H9 (cell line): ENCODE results near the gene MRPS11. TPM values are rescaled to one million over a fixed set of nuclear protein-coding genes. Genes with fewer than 3 reads are reported as not detected.

ENCODE experiments used
- DNase-seq: peaks from one replicate; pipeline ENCODE4 v3.0.0-alpha.2; 2017
- H2AFZ ChIP-seq: one replicate; pipeline ENCODE4 v1.6.1; 2013; ENCODE audit warnings: mild to moderate bottlenecking, low read length, control low read depth, moderate library complexity
- H2AK5ac ChIP-seq: 2 replicates; pipeline ENCODE4 v1.6.1; 2013; ENCODE audit warnings: low read length, control low read depth, mixed read lengths; ENCODE audit not compliant: insufficient read length
- H2BK120ac ChIP-seq: one replicate; pipeline ENCODE4 v1.6.1; 2013; ENCODE audit warnings: low read depth, mild to moderate bottlenecking, low read length, control low read depth, inconsistent platforms; ENCODE audit not compliant: poor library complexity, severe bottlenecking
- H2BK12ac ChIP-seq: 2 replicates; pipeline ENCODE4 v1.6.1; 2013; ENCODE audit warnings: low read length, control low read depth, mixed read lengths, low read depth; ENCODE audit not compliant: insufficient read length
- H2BK15ac ChIP-seq: 2 replicates; pipeline ENCODE4 v1.6.1; 2013; ENCODE audit warnings: low read depth, low read length, control low read depth
- H2BK20ac ChIP-seq: one replicate; pipeline ENCODE4 v1.6.1; 2013; ENCODE audit warnings: low read depth, mild to moderate bottlenecking, low read length, control low read depth, inconsistent platforms; ENCODE audit not compliant: poor library complexity, severe bottlenecking
- H2BK5ac ChIP-seq: 2 replicates; pipeline ENCODE4 v1.6.1; 2013; ENCODE audit warnings: low read length, control low read depth, mixed read lengths; ENCODE audit not compliant: insufficient read length
- H3K14ac ChIP-seq: 2 replicates; pipeline ENCODE4 v1.6.1; 2013; ENCODE audit warnings: low read length, control low read depth; ENCODE audit not compliant: insufficient read depth
- H3K18ac ChIP-seq: 2 replicates; pipeline ENCODE4 v1.6.1; 2013; ENCODE audit warnings: low read depth, mild to moderate bottlenecking, mixed read lengths, low read length, control low read depth; ENCODE audit not compliant: insufficient read length
- H3K23ac ChIP-seq: 2 replicates; pipeline ENCODE4 v1.6.1; 2013; ENCODE audit warnings: low read length, control low read depth, mixed read lengths, low read depth; ENCODE audit not compliant: insufficient read length
- H3K23me2 ChIP-seq: 2 replicates; pipeline ENCODE4 v1.6.1; 2013; ENCODE audit warnings: low read depth, mild to moderate bottlenecking, mixed read lengths, low read length, control low read depth; ENCODE audit not compliant: insufficient read length, poor library complexity, severe bottlenecking
- H3K27ac ChIP-seq: 2 replicates; pipeline ENCODE4 v1.5.1; 2013; ENCODE audit warnings: low read length, control low read depth, mixed read lengths, low read depth; ENCODE audit not compliant: insufficient read length
- H3K27me3 ChIP-seq: 2 replicates; pipeline ENCODE4 v1.6.1; 2013; ENCODE audit warnings: low read length, control low read depth, inconsistent platforms; ENCODE audit not compliant: insufficient read depth
- H3K4ac ChIP-seq: 2 replicates; pipeline ENCODE4 v1.6.1; 2013; ENCODE audit warnings: low read depth, mild to moderate bottlenecking, control low read depth, inconsistent platforms, low read length, moderate library complexity
- H3K4me1 ChIP-seq: 2 replicates; pipeline ENCODE4 v1.6.1; 2013; ENCODE audit warnings: low read length, control low read depth, inconsistent platforms; ENCODE audit not compliant: insufficient read depth
- H3K4me2 ChIP-seq: 2 replicates; pipeline ENCODE4 v1.6.1; 2013; ENCODE audit warnings: low read length, control low read depth, mixed read lengths; ENCODE audit not compliant: insufficient read length, insufficient read depth
- H3K56ac ChIP-seq: 2 replicates; pipeline ENCODE4 v1.6.1; 2013; ENCODE audit warnings: low read depth, mild to moderate bottlenecking, mixed read lengths, low read length, control low read depth; ENCODE audit not compliant: insufficient read length
- H3K79me1 ChIP-seq: 2 replicates; pipeline ENCODE4 v1.6.1; 2013; ENCODE audit warnings: low read depth, mild to moderate bottlenecking, moderate library complexity, low read length, control low read depth, inconsistent platforms; ENCODE audit not compliant: insufficient read depth, poor library complexity, severe bottlenecking
- H3K79me2 ChIP-seq: 2 replicates; pipeline ENCODE4 v1.6.1; 2013; ENCODE audit warnings: low read length, control low read depth, inconsistent platforms; ENCODE audit not compliant: insufficient read depth
- H3K9ac ChIP-seq: 2 replicates; pipeline ENCODE4 v1.6.1; 2013; ENCODE audit warnings: low read length, control low read depth, mixed read lengths; ENCODE audit not compliant: insufficient read length; ENCODE audit errors: extremely low read depth
- H3K9me3 ChIP-seq: one replicate; pipeline ENCODE4 v1.6.1; 2013; ENCODE audit warnings: low read depth, low read length, inconsistent platforms; ENCODE audit not compliant: control insufficient read depth
- H3T11ph ChIP-seq: one replicate; pipeline ENCODE4 v1.6.1; 2013; ENCODE audit warnings: mild to moderate bottlenecking, low read length, control low read depth, inconsistent platforms
- H4K20me1 ChIP-seq: one replicate; pipeline ENCODE4 v1.6.1; 2013; ENCODE audit not compliant: control insufficient read depth, insufficient read length, insufficient read depth
- H4K5ac ChIP-seq: 2 replicates; pipeline ENCODE4 v1.6.1; 2013; ENCODE audit warnings: low read depth, mild to moderate bottlenecking, mixed read lengths, low read length, control low read depth; ENCODE audit not compliant: insufficient read length
- H4K8ac ChIP-seq: replicated peaks from 2 replicates; pipeline ENCODE4 v1.6.1; 2013; ENCODE audit warnings: low read length, control low read depth, mixed read lengths, low read depth; ENCODE audit not compliant: insufficient read length
- H4K91ac ChIP-seq: 2 replicates; pipeline ENCODE4 v1.6.1; 2013; ENCODE audit warnings: low read depth, mild to moderate bottlenecking, moderate library complexity, mixed read lengths, low read length, control low read depth; ENCODE audit not compliant: insufficient read length
- H3K27ac Mint-ChIP-seq, 3 experiments: 2 replicates in 2 of 3; 3 replicates in 1 of 3; pipeline ENCODE4 v1.8.0; 2020 to 2021; ENCODE audit warnings: mixed read lengths in 3 of 3, mild to moderate bottlenecking in 1 of 3, moderate library complexity in 1 of 3
- H3K27me3 Mint-ChIP-seq: 2 replicates; pipeline ENCODE4 v1.8.0; 2021; ENCODE audit warnings: low read depth, mild to moderate bottlenecking, moderate library complexity, mixed read lengths
- H3K36me3 Mint-ChIP-seq, 3 experiments: 2 replicates in 2 of 3; 3 replicates in 1 of 3; pipeline ENCODE4 v1.8.0; 2020 to 2021; ENCODE audit warnings: low read depth in 3 of 3, mixed read lengths in 3 of 3; ENCODE audit not compliant: insufficient read depth in 1 of 3
- H3K4me1 Mint-ChIP-seq, 2 experiments: 2 replicates each; pipeline ENCODE4 v1.8.0; 2020; ENCODE audit warnings: mixed read lengths in 2 of 2
- H3K4me3 Mint-ChIP-seq, 2 experiments: 2 replicates in 1 of 2; 3 replicates in 1 of 2; pipeline ENCODE4 v1.8.0; 2020 to 2021; ENCODE audit warnings: mild to moderate bottlenecking in 2 of 2, mixed read lengths in 2 of 2, moderate library complexity in 1 of 2
- H3K9me3 Mint-ChIP-seq, 2 experiments: 2 replicates in 1 of 2; 3 replicates in 1 of 2; pipeline ENCODE4 v1.8.0; 2020; ENCODE audit warnings: mild to moderate bottlenecking in 2 of 2, mixed read lengths in 2 of 2, moderate library complexity in 1 of 2
- WGBS: extraction: QIAGEN DNeasy Blood & Tissue Kit; methylation state at CpG from one replicate; pipeline ENCODE4 v1.1.7; 2013; ENCODE audit warnings: missing lambda C conversion rate, low lambda C conversion rate, mixed read lengths; ENCODE audit not compliant: insufficient read length; ENCODE audit errors: extremely low coverage; 5-methylcytosine and 5-hydroxymethylcytosine counted together
- total RNA-seq: library from RNA; stranded (reverse); gene quantifications from 2 replicates; pipeline ENCODE4 v1.2.1, GENCODE V29; 2021
- TF ChIP-seq, protein P1 (sequence below): fragments of 200-600 bp; sonication (generic); conservative IDR thresholded peaks from 3 replicates; pipeline ENCODE4 v1.8.0; 2021; ENCODE audit warnings: antibody characterized with exemption, mild to moderate bottlenecking

Gene MRPS11
- total RNA-seq, 1 experiment from 2014 or later = 54.5 TPM

DNA sequence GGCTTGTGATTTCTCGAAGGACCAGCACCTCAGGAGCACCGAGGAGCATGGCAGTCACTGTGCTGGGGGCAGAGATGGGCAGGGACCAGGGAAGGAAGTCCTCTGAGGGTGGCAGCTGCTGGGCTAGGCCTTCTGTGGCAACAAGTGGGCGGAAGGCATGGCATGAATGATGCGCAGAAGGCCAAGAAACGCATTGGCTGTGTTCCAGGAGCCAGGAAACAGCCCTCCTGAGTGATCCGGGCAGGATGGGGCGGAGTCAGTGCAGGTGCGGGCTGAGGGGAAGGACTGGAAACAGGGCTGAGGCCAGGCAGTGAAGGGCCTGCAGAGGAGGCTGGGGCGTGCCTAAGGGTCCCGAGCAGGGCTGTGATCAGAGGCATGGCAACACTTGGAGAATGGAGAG lies 23.6 kb downstream of the MRPS11 start:
- Mint-ChIP-seq H3K27me3 (peaks cover 13% of the 10 kb centered on the region), H3K27ac (peak overlapping the region in 1 of 3 experiments; percentile 78; a peak in 1 of 7 replicates), H3K36me3 (no peaks in the 10 kb centered on the region), H3K4me3 (no peak overlapping the region), H3K4me1 (peaks cover 27 to 34% of the 10 kb centered on the region in 2 experiments), H3K9me3 (no peaks in the 10 kb centered on the region)
- Histone ChIP-seq H3K4me1 (no peaks in the 10 kb centered on the region), H3K4me2 (no peak overlapping the region), H3K27ac (no peak overlapping the region), H3K9me3 (no peaks in the 10 kb centered on the region), H3T11ph (no peak overlapping the region), H3K27me3 (no peaks in the 10 kb centered on the region), H3K18ac (no peak overlapping the region), H3K4ac (no peak overlapping the region), H4K20me1 (no peaks in the 10 kb centered on the region), H3K79me2 (no peaks in the 10 kb centered on the region), H3K56ac (no peak overlapping the region), H3K23me2 (no peaks in the 10 kb centered on the region), H2BK5ac (no peak overlapping the region), H2BK120ac (no peak overlapping the region), H4K91ac (no peak overlapping the region), H3K23ac (no peak overlapping the region), H2AK5ac (no peak overlapping the region), H2BK15ac (no peak overlapping the region), H3K14ac (no peak overlapping the region), H2AFZ (no peak overlapping the region), H3K9ac (no peak overlapping the region), H3K79me1 (no peaks in the 10 kb centered on the region), H4K8ac (no peak overlapping the region), H2BK12ac (no peak overlapping the region), H4K5ac (no peak overlapping the region), H2BK20ac (no peak overlapping the region)
- WGBS = no CpG with 5 or more reads among the region's 10 CpGs
- TF ChIP-seq, protein P1, sequence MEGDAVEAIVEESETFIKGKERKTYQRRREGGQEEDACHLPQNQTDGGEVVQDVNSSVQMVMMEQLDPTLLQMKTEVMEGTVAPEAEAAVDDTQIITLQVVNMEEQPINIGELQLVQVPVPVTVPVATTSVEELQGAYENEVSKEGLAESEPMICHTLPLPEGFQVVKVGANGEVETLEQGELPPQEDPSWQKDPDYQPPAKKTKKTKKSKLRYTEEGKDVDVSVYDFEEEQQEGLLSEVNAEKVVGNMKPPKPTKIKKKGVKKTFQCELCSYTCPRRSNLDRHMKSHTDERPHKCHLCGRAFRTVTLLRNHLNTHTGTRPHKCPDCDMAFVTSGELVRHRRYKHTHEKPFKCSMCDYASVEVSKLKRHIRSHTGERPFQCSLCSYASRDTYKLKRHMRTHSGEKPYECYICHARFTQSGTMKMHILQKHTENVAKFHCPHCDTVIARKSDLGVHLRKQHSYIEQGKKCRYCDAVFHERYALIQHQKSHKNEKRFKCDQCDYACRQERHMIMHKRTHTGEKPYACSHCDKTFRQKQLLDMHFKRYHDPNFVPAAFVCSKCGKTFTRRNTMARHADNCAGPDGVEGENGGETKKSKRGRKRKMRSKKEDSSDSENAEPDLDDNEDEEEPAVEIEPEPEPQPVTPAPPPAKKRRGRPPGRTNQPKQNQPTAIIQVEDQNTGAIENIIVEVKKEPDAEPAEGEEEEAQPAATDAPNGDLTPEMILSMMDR = no peak
- peak; percentile 55 for DNase-seq
